ENCODE measurements around the gene ZNF831. TPM values are rescaled to one million over a fixed set of nuclear protein-coding genes. Genes with fewer than 3 reads are reported as not detected.

The ZNF831 gene
- total RNA-seq, 1 experiment from 2014 or later: 0.15 TPM

DNA sequence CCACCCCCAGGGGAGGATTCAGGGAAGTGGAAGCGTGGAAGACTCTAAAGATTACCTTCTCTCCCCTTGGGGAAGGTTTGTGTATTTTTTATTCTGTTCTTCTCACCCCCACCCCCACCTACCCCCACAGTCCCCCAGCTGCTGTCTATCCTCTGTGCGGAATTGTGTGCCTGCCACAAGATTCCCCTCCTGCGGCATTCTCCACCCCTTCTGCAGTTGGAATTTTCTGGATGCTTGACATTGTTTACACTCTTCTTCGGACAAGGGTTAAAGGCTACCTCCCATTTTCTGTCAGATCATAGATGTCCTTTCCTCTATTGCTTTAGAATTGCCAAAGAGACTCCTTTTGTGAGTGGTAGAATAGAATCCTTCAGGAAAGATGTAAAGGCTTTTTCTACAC lies 76.4 kb downstream of the ZNF831 start (continued):
- TF ChIP-seq, protein P1, sequence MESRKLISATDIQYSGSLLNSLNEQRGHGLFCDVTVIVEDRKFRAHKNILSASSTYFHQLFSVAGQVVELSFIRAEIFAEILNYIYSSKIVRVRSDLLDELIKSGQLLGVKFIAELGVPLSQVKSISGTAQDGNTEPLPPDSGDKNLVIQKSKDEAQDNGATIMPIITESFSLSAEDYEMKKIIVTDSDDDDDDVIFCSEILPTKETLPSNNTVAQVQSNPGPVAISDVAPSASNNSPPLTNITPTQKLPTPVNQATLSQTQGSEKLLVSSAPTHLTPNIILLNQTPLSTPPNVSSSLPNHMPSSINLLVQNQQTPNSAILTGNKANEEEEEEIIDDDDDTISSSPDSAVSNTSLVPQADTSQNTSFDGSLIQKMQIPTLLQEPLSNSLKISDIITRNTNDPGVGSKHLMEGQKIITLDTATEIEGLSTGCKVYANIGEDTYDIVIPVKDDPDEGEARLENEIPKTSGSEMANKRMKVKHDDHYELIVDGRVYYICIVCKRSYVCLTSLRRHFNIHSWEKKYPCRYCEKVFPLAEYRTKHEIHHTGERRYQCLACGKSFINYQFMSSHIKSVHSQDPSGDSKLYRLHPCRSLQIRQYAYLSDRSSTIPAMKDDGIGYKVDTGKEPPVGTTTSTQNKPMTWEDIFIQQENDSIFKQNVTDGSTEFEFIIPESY (IDR thresholded peaks at IDR 0.05; ENCODE audit: extremely low read depth, insufficient replicate concordance, low read length): no peak
- TF ChIP-seq, protein P2, sequence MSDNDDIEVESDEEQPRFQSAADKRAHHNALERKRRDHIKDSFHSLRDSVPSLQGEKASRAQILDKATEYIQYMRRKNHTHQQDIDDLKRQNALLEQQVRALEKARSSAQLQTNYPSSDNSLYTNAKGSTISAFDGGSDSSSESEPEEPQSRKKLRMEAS (IDR thresholded peaks at IDR 0.05): no peak
- TF ChIP-seq CEBPB (IDR thresholded peaks at IDR 0.05; ENCODE audit: low read depth): no peak
- no peak for TF ChIP-seq SIN3A (IDR thresholded peaks at IDR 0.05; ENCODE audit: low read depth)
- TF ChIP-seq POLR2AphosphoS5 (IDR thresholded peaks at IDR 0.05; ENCODE audit: low read depth, low read length): no peak
- no peak for TF ChIP-seq RAD21 (IDR thresholded peaks at IDR 0.05; ENCODE audit: low read depth)
- TF ChIP-seq, protein P3, sequence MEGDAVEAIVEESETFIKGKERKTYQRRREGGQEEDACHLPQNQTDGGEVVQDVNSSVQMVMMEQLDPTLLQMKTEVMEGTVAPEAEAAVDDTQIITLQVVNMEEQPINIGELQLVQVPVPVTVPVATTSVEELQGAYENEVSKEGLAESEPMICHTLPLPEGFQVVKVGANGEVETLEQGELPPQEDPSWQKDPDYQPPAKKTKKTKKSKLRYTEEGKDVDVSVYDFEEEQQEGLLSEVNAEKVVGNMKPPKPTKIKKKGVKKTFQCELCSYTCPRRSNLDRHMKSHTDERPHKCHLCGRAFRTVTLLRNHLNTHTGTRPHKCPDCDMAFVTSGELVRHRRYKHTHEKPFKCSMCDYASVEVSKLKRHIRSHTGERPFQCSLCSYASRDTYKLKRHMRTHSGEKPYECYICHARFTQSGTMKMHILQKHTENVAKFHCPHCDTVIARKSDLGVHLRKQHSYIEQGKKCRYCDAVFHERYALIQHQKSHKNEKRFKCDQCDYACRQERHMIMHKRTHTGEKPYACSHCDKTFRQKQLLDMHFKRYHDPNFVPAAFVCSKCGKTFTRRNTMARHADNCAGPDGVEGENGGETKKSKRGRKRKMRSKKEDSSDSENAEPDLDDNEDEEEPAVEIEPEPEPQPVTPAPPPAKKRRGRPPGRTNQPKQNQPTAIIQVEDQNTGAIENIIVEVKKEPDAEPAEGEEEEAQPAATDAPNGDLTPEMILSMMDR (IDR thresholded peaks at IDR 0.05 in 2 of 3, conservative IDR thresholded peaks at IDR 0.05 in 1 of 3; ENCODE audit: borderline replicate concordance in 1 of 3, insufficient read depth in 1 of 3, low read depth in 2 of 3, low read length in 2 of 3): no peak
- no peak for TF ChIP-seq ELF1 (IDR thresholded peaks at IDR 0.05; ENCODE audit: borderline replicate concordance, low read depth)
- no peak for TF ChIP-seq EZH2 (IDR thresholded peaks at IDR 0.05)
- TF ChIP-seq EZH2phosphoT487 (IDR thresholded peaks at IDR 0.05; ENCODE audit: borderline replicate concordance): no peak
- TF ChIP-seq JUND (IDR thresholded peaks at IDR 0.05): no peak
- TF ChIP-seq EGR1 (IDR thresholded peaks at IDR 0.05; ENCODE audit: low read depth): no peak
